HEK293T (cell line): Measurements from ENCODE around the gene MMP24.

Experiments
- CTCF ChIA-PET: fragments of 350-600 bp; formaldehyde crosslinking; extraction: SDS; loops from one replicate; lab custom pipeline; 2021; ENCODE audit warnings: antibody characterized with exemption, inconsistent platforms; lab: Yijun Ruan, JAX
- POLR2A ChIA-PET: fragments of 350-600 bp; formaldehyde crosslinking; extraction: SDS; loops from one replicate; lab custom pipeline; 2020; ENCODE audit warnings: antibody characterized with exemption, inconsistent platforms; lab: Yijun Ruan, JAX
- DNase-seq: peaks from one replicate; pipeline ENCODE4 v3.0.0; 2012; ENCODE audit warnings: mixed read lengths; ENCODE audit errors: extremely low spot score
- ARNT ChIP-seq: fragments of 450-650 bp; IDR thresholded peaks from 2 replicates; pipeline ENCODE4 v1.6.1; 2017; ENCODE audit warnings: mild to moderate bottlenecking
- BHLHE40 ChIP-seq: fragments of 450-650 bp; IDR thresholded peaks from 2 replicates; pipeline ENCODE4 v1.6.1; 2016; ENCODE audit warnings: mild to moderate bottlenecking, moderate library complexity, borderline replicate concordance
- CTBP1 ChIP-seq: fragments of 450-650 bp; IDR thresholded peaks from 2 replicates; pipeline ENCODE4 v1.6.1; 2016; ENCODE audit warnings: borderline replicate concordance
- ELF4 ChIP-seq: fragments of 450-650 bp; IDR thresholded peaks from 2 replicates; pipeline ENCODE4 v1.6.1; 2017; ENCODE audit warnings: antibody characterized with exemption
- FOXA1 ChIP-seq: fragments of 450-650 bp; IDR thresholded peaks from 2 replicates; pipeline ENCODE4 v1.6.1; 2016; ENCODE audit warnings: mild to moderate bottlenecking
- FOXK2 ChIP-seq: fragments of 450-650 bp; IDR thresholded peaks from 2 replicates; pipeline ENCODE4 v1.6.1; 2016; ENCODE audit warnings: mild to moderate bottlenecking
- FOXM1 ChIP-seq: fragments of 450-650 bp; IDR thresholded peaks from 2 replicates; pipeline ENCODE4 v1.6.1; 2017; ENCODE audit warnings: mild to moderate bottlenecking, borderline replicate concordance
- HDGF ChIP-seq: fragments of 450-650 bp; IDR thresholded peaks from 2 replicates; pipeline ENCODE4 v1.6.1; 2017; ENCODE audit warnings: antibody characterized with exemption, borderline replicate concordance
- L3MBTL2 ChIP-seq: fragments of 450-650 bp; conservative IDR thresholded peaks from 2 replicates; pipeline ENCODE4 v1.6.1; 2016; ENCODE audit warnings: mild to moderate bottlenecking
- LEF1 ChIP-seq: fragments of 450-650 bp; IDR thresholded peaks from 2 replicates; pipeline ENCODE4 v1.6.1; 2017; ENCODE audit warnings: mild to moderate bottlenecking, borderline replicate concordance
- NFRKB ChIP-seq: fragments of 450-650 bp; IDR thresholded peaks from 2 replicates; pipeline ENCODE4 v1.6.1; 2016; ENCODE audit warnings: mild to moderate bottlenecking, moderate library complexity
- SP1 ChIP-seq: fragments of 450-650 bp; IDR thresholded peaks from 2 replicates; pipeline ENCODE4 v1.6.1; 2017
- SUZ12 ChIP-seq: fragments of 450-650 bp; IDR thresholded peaks from 2 replicates; pipeline ENCODE4 v1.6.1; 2016; ENCODE audit warnings: mild to moderate bottlenecking
- TARDBP ChIP-seq: fragments of 450-650 bp; IDR thresholded peaks from 2 replicates; pipeline ENCODE4 v1.6.1; 2016
- ZNF384 ChIP-seq: fragments of 450-650 bp; IDR thresholded peaks from 2 replicates; pipeline ENCODE4 v1.6.1; 2016
- TF ChIP-seq, protein P1 (sequence below): fragments of 450-650 bp; IDR thresholded peaks from 2 replicates; pipeline ENCODE4 v1.6.1; 2016

Gene MMP24

DNA sequence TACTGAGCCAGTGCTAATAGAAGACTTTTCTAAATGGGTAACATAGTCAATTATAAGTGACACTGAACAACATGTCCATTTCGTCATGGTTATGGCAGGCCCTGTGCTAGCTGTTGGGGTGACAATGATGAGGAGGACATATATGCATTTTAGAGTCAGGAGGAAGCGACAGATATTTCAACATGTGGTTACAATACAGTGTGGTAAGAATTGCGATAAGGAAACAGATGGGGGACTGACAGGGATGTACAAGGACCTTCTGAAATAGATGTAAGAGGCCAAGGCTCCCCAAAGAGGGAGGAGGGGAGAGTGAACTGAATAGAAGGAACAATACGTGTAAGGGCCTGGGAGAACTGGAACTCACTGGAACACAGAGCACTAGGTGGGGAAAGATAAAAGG, 11.7 kb downstream of the MMP24 start:
- ChIA-PET CTCF (no interaction called here), POLR2A (no interaction called here)
- TF ChIP-seq LEF1 = no peak
- TF ChIP-seq HDGF = no peak
- TF ChIP-seq FOXM1 = no peak
- no peak for TF ChIP-seq FOXA1
- no peak for TF ChIP-seq L3MBTL2
- TF ChIP-seq FOXK2 = no peak
- TF ChIP-seq NFRKB = no peak
- TF ChIP-seq TARDBP = no peak
- TF ChIP-seq ARNT = no peak
- no peak for TF ChIP-seq ZNF384
- no peak for TF ChIP-seq SUZ12
- TF ChIP-seq, protein P1, sequence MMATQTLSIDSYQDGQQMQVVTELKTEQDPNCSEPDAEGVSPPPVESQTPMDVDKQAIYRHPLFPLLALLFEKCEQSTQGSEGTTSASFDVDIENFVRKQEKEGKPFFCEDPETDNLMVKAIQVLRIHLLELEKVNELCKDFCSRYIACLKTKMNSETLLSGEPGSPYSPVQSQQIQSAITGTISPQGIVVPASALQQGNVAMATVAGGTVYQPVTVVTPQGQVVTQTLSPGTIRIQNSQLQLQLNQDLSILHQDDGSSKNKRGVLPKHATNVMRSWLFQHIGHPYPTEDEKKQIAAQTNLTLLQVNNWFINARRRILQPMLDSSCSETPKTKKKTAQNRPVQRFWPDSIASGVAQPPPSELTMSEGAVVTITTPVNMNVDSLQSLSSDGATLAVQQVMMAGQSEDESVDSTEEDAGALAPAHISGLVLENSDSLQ = no peak
- TF ChIP-seq ELF4 = no peak
- TF ChIP-seq CTBP1 = no peak
- TF ChIP-seq BHLHE40 = no peak
- no peak for TF ChIP-seq SP1
- no peak for DNase-seq

- no peak for DNase-seq
- TF ChIP-seq NFRKB (no peak), CTBP1 (no peak), HDGF (no peak), SP1 (no peak), ZNF384 (no peak), SUZ12 (no peak), FOXK2 (no peak), FOXA1 (no peak), ELF4 (no peak), FOXM1 (no peak), LEF1 (no peak)
- TF ChIP-seq, protein P1 = no peak
- CTCF ChIA-PET = no interaction called here
- POLR2A ChIA-PET = no interaction called here
These were observed 12.2 kb downstream of the MMP24 start for GRCh38 chr20:35238735-35239134.

- POLR2A ChIA-PET = no interaction called here
- CTCF ChIA-PET = interaction anchor here (0.6 kb wide), 1 partner anchor 30 kb away, joined by 3 read pairs; no protein-coding TSS in a partner anchor
- no peak for TF ChIP-seq ZNF384
- no peak for DNase-seq
These were observed 13.8 kb downstream of the MMP24 start for GRCh38 chr20:35240083-35240810.

DNA sequence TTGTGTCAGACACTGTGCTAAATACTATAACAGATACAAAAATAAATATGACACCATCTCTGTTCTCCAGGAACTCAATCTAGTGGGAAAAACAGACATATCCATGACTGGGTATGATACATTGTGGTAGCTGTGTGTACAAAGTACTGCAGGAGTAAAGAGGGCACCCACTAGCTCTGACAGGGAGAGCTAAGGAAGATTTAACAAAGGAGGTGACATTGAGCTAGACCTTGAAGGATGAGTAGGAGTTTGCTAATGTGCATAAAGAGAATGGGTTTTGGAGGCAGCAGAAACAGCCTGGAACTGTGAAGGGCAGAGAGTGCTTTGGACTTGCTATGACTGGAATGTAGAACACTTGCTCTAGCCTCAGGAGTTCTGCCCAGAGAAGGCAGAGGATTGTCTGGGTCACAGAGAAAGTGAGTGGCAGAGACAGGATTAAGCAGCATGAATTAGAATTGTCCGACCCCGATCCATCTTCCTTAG, 14.4 kb downstream of the MMP24 start:
- TF ChIP-seq SP1 = no peak
- no peak for TF ChIP-seq ELF4
- no peak for TF ChIP-seq CTBP1
- no peak for TF ChIP-seq FOXA1
- no peak for TF ChIP-seq L3MBTL2
- TF ChIP-seq BHLHE40 = no peak
- TF ChIP-seq NFRKB = no peak
- no peak for TF ChIP-seq HDGF
- TF ChIP-seq ARNT = no peak
- TF ChIP-seq LEF1 = no peak
- TF ChIP-seq TARDBP = no peak
- TF ChIP-seq, protein P1 = no peak
- no peak for TF ChIP-seq SUZ12
- TF ChIP-seq FOXK2 = no peak
- no peak for TF ChIP-seq FOXM1
- no peak for DNase-seq
- CTCF ChIA-PET = interaction anchor here (0.6 kb wide), 1 partner anchor 31 kb away, joined by 3 read pairs; no protein-coding TSS in a partner anchor
- POLR2A ChIA-PET = no interaction called here

DNA sequence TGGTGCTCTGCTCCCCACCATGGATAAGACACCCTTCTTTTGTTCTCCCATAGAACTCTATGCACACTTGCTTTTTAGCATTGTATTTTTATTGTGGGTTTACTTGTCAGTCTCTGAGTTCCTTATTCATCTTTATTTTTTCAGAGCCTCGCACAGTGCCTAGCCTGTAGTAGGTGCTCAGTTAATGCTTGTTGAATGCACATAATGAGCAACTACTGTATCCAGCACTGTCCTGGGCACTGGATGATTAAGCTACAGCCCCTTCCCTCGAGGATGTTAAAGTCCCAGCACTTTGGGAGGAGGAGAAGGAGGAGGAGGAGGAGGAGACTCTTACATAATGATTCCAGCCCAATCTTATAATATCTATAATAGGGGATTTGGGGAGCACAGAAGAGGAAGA, 16.8 kb downstream of the MMP24 start:
- POLR2A ChIA-PET = no interaction called here
- DNase-seq = no peak
- TF ChIP-seq, protein P1 = no peak
- TF ChIP-seq FOXM1 (no peak), SUZ12 (no peak), L3MBTL2 (no peak), CTBP1 (no peak), ZNF384 (no peak), BHLHE40 (no peak), HDGF (no peak), ARNT (no peak), FOXA1 (no peak), TARDBP (no peak), ELF4 (no peak), NFRKB (no peak), SP1 (no peak), LEF1 (no peak), FOXK2 (no peak)
- CTCF ChIA-PET = no interaction called here
